Bronchial epithelial cell (primary cell): ENCODE data around the gene DTNB. TPM values are rescaled to one million over a fixed set of nuclear protein-coding genes. Genes with fewer than 3 reads are reported as not detected.

Experiments used
- DNase-seq: peaks from one replicate; pipeline ENCODE4 v3.0.0-alpha.2; 2010; ENCODE audit warnings: low read depth
- FAIRE-seq: peaks from 2 replicates; lab custom pipeline; 2011; peaks lifted over from hg19 to GRCh38; lab: Jason Lieb, UNC
- H3K27me3 ChIP-seq: 2 replicates; pipeline ENCODE4 v1.5.1; 2011; ENCODE audit warnings: low read length; ENCODE audit not compliant: control insufficient read depth, insufficient read depth
- H3K36me3 ChIP-seq: 2 replicates; pipeline ENCODE4 v1.5.1; 2011; ENCODE audit warnings: low read length; ENCODE audit not compliant: control insufficient read depth, insufficient read depth
- H3K4me3 ChIP-seq: 2 replicates; pipeline ENCODE4 v1.5.1; 2011; ENCODE audit warnings: mild to moderate bottlenecking, low read depth, low read length, control low read depth
- total RNA-seq: library from RNA; depleted of rRNA; stranded (reverse); fragments of >200 nt; gene quantifications from 2 replicates; pipeline ENCODE4 v1.2.1, GENCODE V29; 2014
- TF ChIP-seq, protein P1 (sequence below): IDR thresholded peaks from 2 replicates; pipeline ENCODE4 v1.5.1; 2011; ENCODE audit warnings: mild to moderate bottlenecking, moderate library complexity, low read length, control low read depth, inconsistent platforms; ENCODE audit not compliant: insufficient read depth, severe bottlenecking

DTNB gene
- total RNA-seq, result 8.4 and 11.6 TPM in 2 replicates

DNA sequence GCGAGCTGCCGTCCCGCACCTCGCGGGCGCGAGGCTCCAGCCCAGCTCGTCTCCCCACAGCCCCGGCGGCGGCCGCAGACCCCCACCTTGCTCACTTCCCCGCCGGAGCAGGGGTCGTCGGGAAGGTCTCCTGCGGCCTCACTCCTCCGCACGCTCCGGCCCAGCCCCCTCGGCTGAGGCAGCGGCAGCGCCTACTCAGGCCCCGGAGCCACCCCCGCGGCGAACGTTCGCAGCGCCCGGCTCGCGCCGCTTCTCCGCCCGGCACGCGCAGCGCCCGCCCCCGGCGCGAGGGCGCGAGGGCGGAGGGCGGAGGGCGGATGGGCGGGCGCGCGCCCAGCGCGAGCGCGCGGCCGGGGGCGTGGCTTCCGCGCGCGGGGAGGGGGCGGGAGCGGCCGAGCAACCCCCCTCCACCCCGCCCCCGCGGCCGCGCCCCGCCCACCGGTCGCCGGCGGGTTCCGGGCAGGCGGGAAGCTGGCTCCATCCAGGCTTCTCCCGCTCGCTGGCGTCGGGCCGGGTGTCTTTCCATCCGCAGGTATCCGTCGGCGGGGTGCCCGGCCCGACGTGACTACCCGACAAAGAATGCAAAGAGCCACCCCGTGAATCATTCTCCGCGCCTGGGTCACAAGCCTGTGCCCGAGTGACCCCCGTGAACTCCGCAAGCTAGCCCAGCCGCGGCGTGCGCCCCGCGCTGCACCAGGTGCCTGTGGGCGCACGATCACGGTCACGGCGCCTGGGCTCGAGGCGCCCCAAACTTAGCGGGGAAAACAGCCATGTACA is at the start of gene DTNB:
Gene DTNB, minus strand, starts transcription at position 278 of the 777 bp plus-strand sequence. CDS start 20,917 bp downstream, outside the sequence.
- no peaks in the 10 kb centered on the region for H3K36me3 ChIP-seq
- peak within 1 kb of the TSS; percentile 69 for H3K4me3 ChIP-seq
- H3K27me3 ChIP-seq, result no peaks in the 10 kb centered on the region
- FAIRE-seq (no peak), DNase-seq (peak; percentile 65)
- TF ChIP-seq, protein P1, sequence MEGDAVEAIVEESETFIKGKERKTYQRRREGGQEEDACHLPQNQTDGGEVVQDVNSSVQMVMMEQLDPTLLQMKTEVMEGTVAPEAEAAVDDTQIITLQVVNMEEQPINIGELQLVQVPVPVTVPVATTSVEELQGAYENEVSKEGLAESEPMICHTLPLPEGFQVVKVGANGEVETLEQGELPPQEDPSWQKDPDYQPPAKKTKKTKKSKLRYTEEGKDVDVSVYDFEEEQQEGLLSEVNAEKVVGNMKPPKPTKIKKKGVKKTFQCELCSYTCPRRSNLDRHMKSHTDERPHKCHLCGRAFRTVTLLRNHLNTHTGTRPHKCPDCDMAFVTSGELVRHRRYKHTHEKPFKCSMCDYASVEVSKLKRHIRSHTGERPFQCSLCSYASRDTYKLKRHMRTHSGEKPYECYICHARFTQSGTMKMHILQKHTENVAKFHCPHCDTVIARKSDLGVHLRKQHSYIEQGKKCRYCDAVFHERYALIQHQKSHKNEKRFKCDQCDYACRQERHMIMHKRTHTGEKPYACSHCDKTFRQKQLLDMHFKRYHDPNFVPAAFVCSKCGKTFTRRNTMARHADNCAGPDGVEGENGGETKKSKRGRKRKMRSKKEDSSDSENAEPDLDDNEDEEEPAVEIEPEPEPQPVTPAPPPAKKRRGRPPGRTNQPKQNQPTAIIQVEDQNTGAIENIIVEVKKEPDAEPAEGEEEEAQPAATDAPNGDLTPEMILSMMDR, result no peak

DNA sequence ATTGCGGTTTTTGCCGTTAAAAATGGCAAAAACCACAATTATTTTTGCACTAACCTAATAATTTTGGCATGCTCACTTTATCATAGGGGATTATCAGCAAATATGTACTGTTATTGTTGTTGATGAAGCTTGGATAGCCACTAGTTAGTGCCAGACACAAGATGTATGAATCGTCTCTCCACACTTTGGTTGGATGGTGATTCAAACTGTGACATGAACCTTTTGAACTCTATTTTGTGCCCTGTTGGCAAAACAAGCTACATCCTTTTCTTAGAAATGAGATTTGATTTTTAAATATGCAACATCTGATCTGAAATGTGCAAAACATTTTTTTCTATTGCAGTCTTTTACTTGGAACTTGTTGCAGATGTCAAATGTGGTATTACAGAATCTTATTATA is 48.8 kb upstream of the DTNB start:
- Histone ChIP-seq H3K4me3 (no peak overlapping the region), H3K36me3 (no peaks in the 10 kb centered on the region), H3K27me3 (no peaks in the 10 kb centered on the region)
- TF ChIP-seq, protein P1, result no peak
- DNase-seq (no peak), FAIRE-seq (no peak)

DNA sequence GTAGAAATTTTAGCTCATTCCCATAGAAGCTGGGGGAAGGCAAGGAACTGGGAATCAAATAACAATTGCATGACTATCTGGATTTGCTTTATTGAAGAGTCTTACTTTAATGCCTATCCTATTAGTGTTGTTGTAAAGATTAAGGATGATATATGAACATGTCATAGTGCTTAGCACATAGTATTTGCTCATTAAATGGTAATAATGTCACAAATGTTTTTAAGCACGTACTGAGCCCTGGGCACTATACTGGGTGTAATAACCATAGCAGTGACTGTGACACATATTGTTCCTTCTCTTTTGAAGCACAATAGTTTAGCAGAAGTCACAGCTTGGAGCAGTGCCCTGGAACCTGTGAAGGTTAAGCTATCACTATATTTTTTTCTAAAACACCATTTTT is 47.2 kb upstream of the DTNB start:
- no peak for FAIRE-seq

DNA sequence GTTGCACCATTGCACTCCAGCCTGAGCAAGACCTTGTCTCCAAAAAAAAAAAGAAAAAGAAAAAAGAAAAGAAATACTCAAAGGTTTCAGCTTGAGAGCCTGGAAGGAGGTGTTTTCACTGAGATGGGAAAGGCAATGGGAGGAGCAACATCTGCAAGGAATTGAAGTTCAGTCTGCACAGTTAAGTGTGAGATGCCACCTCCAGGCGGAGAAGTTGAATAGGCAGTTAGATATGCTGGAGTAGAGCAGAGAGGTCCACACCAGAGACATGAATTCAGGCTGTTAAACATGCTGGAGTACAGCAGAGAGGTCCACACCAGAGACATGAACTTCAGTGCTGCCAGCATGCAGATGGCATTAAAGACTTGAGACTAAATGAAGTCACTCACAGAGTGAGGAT is 41.4 kb upstream of the DTNB start:
- TF ChIP-seq, protein P1, result no peak
- DNase-seq (no peak), FAIRE-seq (no peak)
- Histone ChIP-seq H3K27me3 (no peaks in the 10 kb centered on the region), H3K36me3 (no peaks in the 10 kb centered on the region), H3K4me3 (no peak overlapping the region)

More for the DNA sequence above, 47.2 kb upstream of the DTNB start:
- DNase-seq, result peak; percentile 34
- Histone ChIP-seq H3K36me3 (no peaks in the 10 kb centered on the region), H3K4me3 (no peak overlapping the region), H3K27me3 (no peaks in the 10 kb centered on the region)
- TF ChIP-seq, protein P1, result no peak

DNA sequence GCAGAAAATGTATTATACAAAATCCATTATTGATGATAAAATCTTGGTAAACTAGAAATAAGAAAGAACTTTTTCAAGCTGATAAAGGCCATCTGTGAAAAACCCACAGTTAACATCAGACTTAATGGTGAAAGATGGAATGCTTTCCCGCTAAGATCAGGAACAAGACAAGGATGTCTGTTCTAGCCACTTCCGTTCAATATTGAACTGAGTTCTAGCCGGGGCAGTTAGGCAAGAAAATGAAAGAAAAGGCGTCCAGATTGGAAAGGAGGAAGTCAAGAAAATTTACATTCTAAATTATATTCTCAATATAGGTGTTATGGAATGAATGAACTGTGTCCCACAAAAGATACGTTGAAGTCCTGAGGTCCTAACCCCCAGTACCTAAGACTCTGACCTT is 39.1 kb upstream of the DTNB start:
- DNase-seq (no peak), FAIRE-seq (no peak)
- Histone ChIP-seq H3K36me3 (no peaks in the 10 kb centered on the region), H3K4me3 (no peak overlapping the region), H3K27me3 (no peaks in the 10 kb centered on the region)
- TF ChIP-seq, protein P1, result no peak
